Measurements from ENCODE around the gene CHCT1.

DNA sequence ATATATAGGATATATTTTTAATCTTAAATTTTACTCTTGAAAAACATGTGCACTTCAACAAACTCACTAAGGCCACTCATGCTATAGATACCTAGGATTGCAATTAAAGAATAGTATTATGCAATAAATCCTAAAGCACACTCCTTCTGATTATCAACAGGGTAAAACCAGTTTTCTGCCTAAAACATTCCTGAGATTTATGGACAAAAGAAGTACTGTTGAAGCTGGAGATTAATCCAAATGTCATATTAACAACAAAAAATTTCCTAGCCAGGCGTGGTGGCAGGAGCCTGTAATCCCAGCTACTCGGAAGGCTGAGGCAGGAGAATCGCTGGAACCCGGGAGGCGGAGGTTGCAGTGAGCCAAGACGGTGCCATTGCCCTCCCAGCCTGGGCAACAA lies 21.4 kb downstream of the CHCT1 start:
- TF ChIP-seq POLR2A (IDR thresholded peaks at IDR 0.05) (no peak), CTCF (IDR thresholded peaks at IDR 0.05) (no peak)
